ENCODE data around the gene AVEN. TPM values are rescaled to one million over a fixed set of nuclear protein-coding genes. Genes with fewer than 3 reads are reported as not detected.
A peak's percentile ranks its signal among the peaks of the same experiment; 100 is the strongest.
"Not testable (repeated sequence)": the region's sequence is repeated elsewhere in the genome, so short reads cannot be mapped to it uniquely, and the experiment has no call there.

The AVEN gene
- total RNA-seq, 1 donor from 2014 or later: 15.1 TPM

GRCh38 chr15:33846142-33846541 lies 192.9 kb downstream of the AVEN start:
- no peak for ATAC-seq

- ATAC-seq: no peak
Measured at GRCh38 chr15:33844597-33844996, 194.4 kb downstream of the AVEN start.

- no peak for ATAC-seq
Measured at GRCh38 chr15:33844186-33844585, 194.8 kb downstream of the AVEN start.

- ATAC-seq: no peak
Measured at GRCh38 chr15:33840615-33841014, 198.4 kb downstream of the AVEN start.

GRCh38 chr15:33839540-33839939 lies 199.5 kb downstream of the AVEN start:
- ATAC-seq: peak; percentile 64

GRCh38 chr15:33837294-33837693 lies 201.7 kb downstream of the AVEN start:
- ATAC-seq: no peak

GRCh38 chr15:33834892-33835743 lies 203.9 kb downstream of the AVEN start:
- ATAC-seq: no peak

GRCh38 chr15:33831646-33832045 lies 207.4 kb downstream of the AVEN start:
- ATAC-seq: no peak

GRCh38 chr15:33830351-33830750 lies 208.7 kb downstream of the AVEN start:
- ATAC-seq: no peak

- no peak for ATAC-seq
Measured at GRCh38 chr15:33826201-33826600, 212.8 kb downstream of the AVEN start.

GRCh38 chr15:33825453-33825852 lies 213.6 kb downstream of the AVEN start:
- no peak for ATAC-seq

- ATAC-seq: no peak
Measured at GRCh38 chr15:33823119-33823518, 215.9 kb downstream of the AVEN start.

- ATAC-seq: no peak
Measured at GRCh38 chr15:33822479-33822878, 216.5 kb downstream of the AVEN start.

- not testable (repeated sequence) for ATAC-seq
Measured at GRCh38 chr15:33819499-33819898, 219.5 kb downstream of the AVEN start.

Other genes with a start within 250 kb of the AVEN start
- not detected for gene CHRM5, start 70.7 kb downstream of the AVEN start, total RNA-seq
- gene EMC7, start 62.7 kb upstream of the AVEN start, total RNA-seq: 41.5 TPM
- gene PGBD4, start 62.9 kb upstream of the AVEN start, total RNA-seq: 0.76 TPM
- gene KATNBL1, start 170.9 kb upstream of the AVEN start, total RNA-seq: 50.3 TPM
- 79.6 TPM for gene EMC4, start 185.8 kb upstream of the AVEN start, total RNA-seq